Breast epithelium (tissue), 3 donors: ENCODE measurements around the gene WAS.

Experiments
- CTCF ChIP-seq, 3 donors: fragments of 450-650 bp; IDR thresholded peaks; one replicate each; pipeline ENCODE4 v1.5.1; 2016 to 2017; ENCODE audit warnings: antibody characterized with exemption in 3 of 3, mild to moderate bottlenecking in 3 of 3, moderate library complexity in 3 of 3
- POLR2A ChIP-seq: fragments of 450-650 bp; IDR thresholded peaks from one replicate; pipeline ENCODE4 v1.6.1; 2016; ENCODE audit warnings: antibody characterized with exemption, mild to moderate bottlenecking, moderate library complexity
- POLR2AphosphoS5 ChIP-seq, 3 donors: sonication (generic); formaldehyde crosslinking; IDR thresholded peaks; one replicate each; pipeline ENCODE4 v1.6.1; 2017; ENCODE audit warnings: antibody characterized with exemption in 3 of 3

GRCh38 chrX:48636301-48636700, 47.3 kb upstream of the WAS start:
- no peak for TF ChIP-seq POLR2A
- no peak for TF ChIP-seq CTCF (IDR thresholded peaks at IDR 0.05)
- no peak for TF ChIP-seq POLR2AphosphoS5 (IDR thresholded peaks at IDR 0.05)
